HEK293 (cell line): Measurements from ENCODE around the gene ATP8B4.

Experiments
- CTCF ChIA-PET: fragments of 350-600 bp; formaldehyde crosslinking; extraction: SDS; loops from one replicate; lab custom pipeline; 2021; ENCODE audit warnings: antibody characterized with exemption; lab: Yijun Ruan, JAX
- POLR2A ChIA-PET: fragments of 300-600 bp; formaldehyde crosslinking; extraction: SDS; loops from one replicate; lab custom pipeline; 2020; ENCODE audit warnings: antibody characterized with exemption, inconsistent platforms; lab: Yijun Ruan, JAX
- H3K27ac ChIP-seq: fragments of 200-500 bp; sonication (Bioruptor generic); 2 replicates; pipeline ENCODE4 v1.5.1; 2014; ENCODE audit warnings: low read depth, low read length, control low read depth, inconsistent platforms; ENCODE audit errors: extremely low read depth
- H3K36me3 ChIP-seq, 2 experiments: fragments of 200-500 bp in 1 of 2; sonication (Bioruptor generic) in 1 of 2; 1 replicate in 1 of 2; 2 replicates in 1 of 2; pipeline ENCODE4 v1.5.1; 2014 to 2017; ENCODE audit warnings: inconsistent platforms in 2 of 2, low read length in 2 of 2; ENCODE audit not compliant: control insufficient read depth in 2 of 2, insufficient read depth in 1 of 2
- H3K4me1 ChIP-seq: fragments of 200-500 bp; sonication (Bioruptor generic); 2 replicates; pipeline ENCODE4 v1.5.1; 2014; ENCODE audit warnings: mild to moderate bottlenecking, low read length, inconsistent platforms; ENCODE audit not compliant: control insufficient read depth, insufficient read depth
- H3K4me3 ChIP-seq: 2 replicates; pipeline ENCODE4 v1.5.1; 2011; ENCODE audit warnings: low read depth, mild to moderate bottlenecking, control low read depth, low read length, moderate library complexity
- H3K9me3 ChIP-seq: fragments of 200-500 bp; sonication (Bioruptor generic); 2 replicates; pipeline ENCODE4 v1.5.1; 2014; ENCODE audit warnings: low read depth, low read length, inconsistent platforms; ENCODE audit not compliant: control insufficient read depth, insufficient read depth
- GLIS1 ChIP-seq: fragments of 450-650 bp; formaldehyde crosslinking; IDR thresholded peaks from 2 replicates; pipeline ENCODE4 v1.5.1; 2016; ENCODE audit warnings: missing biosample characterization, missing genetic modification characterization
- HIC1 ChIP-seq: fragments of 450-650 bp; formaldehyde crosslinking; IDR thresholded peaks from 2 replicates; pipeline ENCODE4 v1.5.1; 2016; ENCODE audit warnings: missing biosample characterization, missing genetic modification characterization
- HOXC10 ChIP-seq: sonication (generic); formaldehyde crosslinking; IDR thresholded peaks from 2 replicates; pipeline ENCODE4 v1.8.1; 2023; ENCODE audit warnings: mild to moderate bottlenecking, missing genetic modification reagents
- OSR2 ChIP-seq: fragments of 450-650 bp; formaldehyde crosslinking; IDR thresholded peaks from 2 replicates; pipeline ENCODE4 v1.5.1; 2016; ENCODE audit warnings: missing biosample characterization, missing genetic modification characterization
- RBAK ChIP-seq: fragments of 450-650 bp; formaldehyde crosslinking; IDR thresholded peaks from 2 replicates; pipeline ENCODE4 v1.5.1; 2016; ENCODE audit warnings: missing biosample characterization, missing genetic modification characterization
- YY2 ChIP-seq: fragments of 450-650 bp; formaldehyde crosslinking; IDR thresholded peaks from 2 replicates; pipeline ENCODE4 v1.5.1; 2016; ENCODE audit warnings: missing biosample characterization, missing genetic modification characterization
- ZBTB7A ChIP-seq: fragments of 450-650 bp; formaldehyde crosslinking; IDR thresholded peaks from 2 replicates; pipeline ENCODE4 v1.5.1; 2016; ENCODE audit warnings: low read depth, missing biosample characterization, missing genetic modification characterization
- ZIC2 ChIP-seq: fragments of 450-650 bp; formaldehyde crosslinking; IDR thresholded peaks from 2 replicates; pipeline ENCODE4 v1.5.1; 2016; ENCODE audit warnings: missing biosample characterization, missing genetic modification characterization
- ZNF112 ChIP-seq: fragments of 450-650 bp; formaldehyde crosslinking; IDR thresholded peaks from 2 replicates; pipeline ENCODE4 v1.5.0; 2017; ENCODE audit warnings: missing biosample characterization, missing genetic modification characterization
- ZNF266 ChIP-seq: fragments of 450-650 bp; formaldehyde crosslinking; IDR thresholded peaks from 2 replicates; pipeline ENCODE4 v1.5.1; 2016; ENCODE audit warnings: missing biosample characterization, missing genetic modification characterization, low read depth
- ZNF391 ChIP-seq: fragments of 450-650 bp; formaldehyde crosslinking; IDR thresholded peaks from 2 replicates; pipeline ENCODE4 v1.5.1; 2016; ENCODE audit warnings: low read depth, missing biosample characterization, missing genetic modification characterization, borderline replicate concordance
- ZNF416 ChIP-seq: fragments of 450-650 bp; formaldehyde crosslinking; IDR thresholded peaks from 2 replicates; pipeline ENCODE4 v1.5.1; 2016; ENCODE audit warnings: missing biosample characterization, missing genetic modification characterization
- ZNF548 ChIP-seq: fragments of 450-650 bp; formaldehyde crosslinking; IDR thresholded peaks from 2 replicates; pipeline ENCODE4 v1.5.1; 2016; ENCODE audit warnings: missing biosample characterization, missing genetic modification characterization
- ZNF571 ChIP-seq: fragments of 450-650 bp; formaldehyde crosslinking; IDR thresholded peaks from 2 replicates; pipeline ENCODE4 v1.5.0; 2017; ENCODE audit warnings: missing biosample characterization, missing genetic modification characterization
- ZNF596 ChIP-seq: fragments of 450-650 bp; IDR thresholded peaks from 2 replicates; pipeline ENCODE4 v1.5.0; 2018; ENCODE audit warnings: missing biosample characterization, mild to moderate bottlenecking, missing genetic modification characterization, moderate library complexity
- ZNF660 ChIP-seq: fragments of 450-650 bp; IDR thresholded peaks from 2 replicates; pipeline ENCODE4 v1.5.1; 2018; ENCODE audit warnings: missing biosample characterization, mild to moderate bottlenecking, missing genetic modification characterization
- ZNF843 ChIP-seq: fragments of 450-650 bp; formaldehyde crosslinking; IDR thresholded peaks from 2 replicates; pipeline ENCODE4 v1.5.1; 2016; ENCODE audit warnings: missing biosample characterization, missing genetic modification characterization
- TF ChIP-seq, protein P1 (sequence below): fragments of 450-650 bp; formaldehyde crosslinking; IDR thresholded peaks from 2 replicates; pipeline ENCODE4 v1.5.1; 2016; ENCODE audit warnings: missing biosample characterization, missing genetic modification characterization, borderline replicate concordance

Gene ATP8B4

DNA sequence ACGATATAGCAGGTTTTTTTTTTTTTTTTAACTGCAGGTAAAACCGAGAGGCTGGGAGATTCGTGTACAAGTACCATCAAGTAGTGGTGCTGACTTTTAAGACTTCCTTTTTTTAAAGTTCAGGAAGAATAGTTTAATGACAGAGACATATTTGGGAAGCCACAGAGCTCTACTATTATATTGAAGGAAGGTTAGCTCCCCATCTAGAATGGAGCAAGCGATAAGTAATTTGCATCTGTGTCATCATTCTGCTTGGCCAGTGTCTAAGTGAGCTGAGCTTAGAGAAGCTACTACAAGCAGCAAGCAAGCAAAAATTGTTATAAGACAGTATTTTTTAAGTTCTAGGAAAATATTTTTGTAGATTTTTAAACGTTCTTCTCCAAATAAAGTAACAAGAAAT lies 203.2 kb downstream of the ATP8B4 start:
- TF ChIP-seq ZBTB7A (tag by site-specific recombination) = no peak
- TF ChIP-seq, protein P1, sequence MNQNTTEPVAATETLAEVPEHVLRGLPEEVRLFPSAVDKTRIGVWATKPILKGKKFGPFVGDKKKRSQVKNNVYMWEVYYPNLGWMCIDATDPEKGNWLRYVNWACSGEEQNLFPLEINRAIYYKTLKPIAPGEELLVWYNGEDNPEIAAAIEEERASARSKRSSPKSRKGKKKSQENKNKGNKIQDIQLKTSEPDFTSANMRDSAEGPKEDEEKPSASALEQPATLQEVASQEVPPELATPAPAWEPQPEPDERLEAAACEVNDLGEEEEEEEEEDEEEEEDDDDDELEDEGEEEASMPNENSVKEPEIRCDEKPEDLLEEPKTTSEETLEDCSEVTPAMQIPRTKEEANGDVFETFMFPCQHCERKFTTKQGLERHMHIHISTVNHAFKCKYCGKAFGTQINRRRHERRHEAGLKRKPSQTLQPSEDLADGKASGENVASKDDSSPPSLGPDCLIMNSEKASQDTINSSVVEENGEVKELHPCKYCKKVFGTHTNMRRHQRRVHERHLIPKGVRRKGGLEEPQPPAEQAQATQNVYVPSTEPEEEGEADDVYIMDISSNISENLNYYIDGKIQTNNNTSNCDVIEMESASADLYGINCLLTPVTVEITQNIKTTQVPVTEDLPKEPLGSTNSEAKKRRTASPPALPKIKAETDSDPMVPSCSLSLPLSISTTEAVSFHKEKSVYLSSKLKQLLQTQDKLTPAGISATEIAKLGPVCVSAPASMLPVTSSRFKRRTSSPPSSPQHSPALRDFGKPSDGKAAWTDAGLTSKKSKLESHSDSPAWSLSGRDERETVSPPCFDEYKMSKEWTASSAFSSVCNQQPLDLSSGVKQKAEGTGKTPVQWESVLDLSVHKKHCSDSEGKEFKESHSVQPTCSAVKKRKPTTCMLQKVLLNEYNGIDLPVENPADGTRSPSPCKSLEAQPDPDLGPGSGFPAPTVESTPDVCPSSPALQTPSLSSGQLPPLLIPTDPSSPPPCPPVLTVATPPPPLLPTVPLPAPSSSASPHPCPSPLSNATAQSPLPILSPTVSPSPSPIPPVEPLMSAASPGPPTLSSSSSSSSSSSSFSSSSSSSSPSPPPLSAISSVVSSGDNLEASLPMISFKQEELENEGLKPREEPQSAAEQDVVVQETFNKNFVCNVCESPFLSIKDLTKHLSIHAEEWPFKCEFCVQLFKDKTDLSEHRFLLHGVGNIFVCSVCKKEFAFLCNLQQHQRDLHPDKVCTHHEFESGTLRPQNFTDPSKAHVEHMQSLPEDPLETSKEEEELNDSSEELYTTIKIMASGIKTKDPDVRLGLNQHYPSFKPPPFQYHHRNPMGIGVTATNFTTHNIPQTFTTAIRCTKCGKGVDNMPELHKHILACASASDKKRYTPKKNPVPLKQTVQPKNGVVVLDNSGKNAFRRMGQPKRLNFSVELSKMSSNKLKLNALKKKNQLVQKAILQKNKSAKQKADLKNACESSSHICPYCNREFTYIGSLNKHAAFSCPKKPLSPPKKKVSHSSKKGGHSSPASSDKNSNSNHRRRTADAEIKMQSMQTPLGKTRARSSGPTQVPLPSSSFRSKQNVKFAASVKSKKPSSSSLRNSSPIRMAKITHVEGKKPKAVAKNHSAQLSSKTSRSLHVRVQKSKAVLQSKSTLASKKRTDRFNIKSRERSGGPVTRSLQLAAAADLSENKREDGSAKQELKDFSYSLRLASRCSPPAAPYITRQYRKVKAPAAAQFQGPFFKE (tag by site-specific recombination) = no peak
- no peak for TF ChIP-seq GLIS1 (tag by site-specific recombination)
- no peak for TF ChIP-seq RBAK
- TF ChIP-seq ZNF391 (tag by site-specific recombination) = no peak
- no peak for TF ChIP-seq ZNF660 (tag by site-specific recombination)
- no peak for TF ChIP-seq OSR2 (tag by site-specific recombination)
- TF ChIP-seq ZNF112 (tag by site-specific recombination) = no peak
- TF ChIP-seq ZNF571 (tag by site-specific recombination) = no peak
- no peak for TF ChIP-seq ZNF416 (tag by site-specific recombination)
- no peak for TF ChIP-seq ZNF596
- TF ChIP-seq HOXC10 (CRISPR knock-in tag) = no peak
- TF ChIP-seq ZNF266 (tag by site-specific recombination) = no peak
- TF ChIP-seq ZNF548 (tag by site-specific recombination) = no peak
- TF ChIP-seq ZIC2 (tag by site-specific recombination) = no peak
- no peak for TF ChIP-seq HIC1 (tag by site-specific recombination)
- Histone ChIP-seq H3K4me1 (no peaks in the 10 kb centered on the region), H3K9me3 (no peaks in the 10 kb centered on the region), H3K27ac (no peak overlapping the region), H3K4me3 (no peak overlapping the region), H3K36me3 (no peaks in the 10 kb centered on the region)
- CTCF ChIA-PET = interaction anchor here (0.6 to 0.7 kb wide), 2 partner anchors 220 to 313 kb away, joined by 3 read pairs; no protein-coding TSS in a partner anchor
- POLR2A ChIA-PET = no interaction called here

- POLR2A ChIA-PET = no interaction called here
- Histone ChIP-seq H3K36me3 (no peaks in the 10 kb centered on the region), H3K27ac (no peak overlapping the region), H3K4me1 (no peaks in the 10 kb centered on the region)
- CTCF ChIA-PET = no interaction called here
- TF ChIP-seq YY2 (tag by site-specific recombination) (no peak), ZNF843 (tag by site-specific recombination) (no peak)
- TF ChIP-seq, all 188 proteins: peak for 0
- H3K9me3 ChIP-seq = no peaks in the 10 kb centered on the region
- no peak overlapping the region for H3K4me3 ChIP-seq
Measured at GRCh38 chr15:49908933-49909295, 210.1 kb downstream of the ATP8B4 start.
